ENCODE results near the gene ATP6V1A. TPM values are rescaled to one million over a fixed set of nuclear protein-coding genes. Genes with fewer than 3 reads are reported as not detected.

Gene ATP6V1A
- total RNA-seq, 2 donors from 2014 or later, result 27.8 to 32.2 TPM

DNA sequence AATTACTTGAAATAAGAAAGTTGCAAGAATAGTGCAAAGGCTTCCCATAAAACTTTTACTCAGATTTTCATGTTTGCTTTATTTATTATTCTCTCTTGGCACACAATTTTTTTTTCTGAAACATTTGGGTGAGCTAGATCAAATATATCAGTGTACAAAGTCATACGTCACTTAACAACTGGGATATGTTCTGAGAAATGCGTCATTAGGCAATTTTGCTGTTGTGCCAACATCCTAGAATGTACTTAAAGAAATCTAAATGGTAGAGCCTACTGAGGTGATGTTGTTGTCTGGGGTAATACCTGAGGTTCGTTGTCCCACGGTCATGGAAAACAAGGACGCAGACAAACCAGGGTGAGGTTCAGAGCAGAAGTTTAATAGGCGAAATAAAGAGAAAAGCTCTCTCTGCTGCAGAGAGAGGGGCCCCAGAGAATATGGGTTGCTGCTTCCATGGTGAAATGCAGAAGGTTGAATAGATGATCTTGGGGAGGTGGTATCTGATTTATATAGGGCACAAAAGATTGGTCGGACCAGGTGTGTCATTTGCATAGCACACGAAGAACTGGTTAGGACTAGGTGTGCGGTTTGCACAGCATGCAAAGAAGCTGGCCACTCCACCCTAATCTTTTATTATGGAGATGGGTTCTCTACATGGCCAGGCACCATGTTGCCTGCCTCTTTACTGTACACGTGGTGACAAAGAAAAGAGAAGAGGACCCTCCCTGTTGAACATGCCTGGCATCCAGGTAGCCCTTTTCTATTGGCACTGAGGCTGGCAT is 82.9 kb downstream of the ATP6V1A start:
- H3K4me3 ChIP-seq, result no peak overlapping the region
- DNase-seq (ENCODE audit: low spot score), result no peak
- H3K27ac ChIP-seq, result no peak overlapping the region
- no peaks in the 10 kb centered on the region for H3K9me3 ChIP-seq
- no peaks in the 10 kb centered on the region for H3K36me3 ChIP-seq
- no peaks in the 10 kb centered on the region for H3K4me1 ChIP-seq (ENCODE audit: control insufficient read depth in 1 of 2, low read depth in 2 of 2)
- H3K27me3 ChIP-seq (replicated peaks; ENCODE audit: insufficient read depth), result no peaks in the 10 kb centered on the region
- no peak for ATAC-seq (ENCODE audit: insufficient number of reproducible peaks, low FRiP score, low read depth)
- TF ChIP-seq, protein P1, sequence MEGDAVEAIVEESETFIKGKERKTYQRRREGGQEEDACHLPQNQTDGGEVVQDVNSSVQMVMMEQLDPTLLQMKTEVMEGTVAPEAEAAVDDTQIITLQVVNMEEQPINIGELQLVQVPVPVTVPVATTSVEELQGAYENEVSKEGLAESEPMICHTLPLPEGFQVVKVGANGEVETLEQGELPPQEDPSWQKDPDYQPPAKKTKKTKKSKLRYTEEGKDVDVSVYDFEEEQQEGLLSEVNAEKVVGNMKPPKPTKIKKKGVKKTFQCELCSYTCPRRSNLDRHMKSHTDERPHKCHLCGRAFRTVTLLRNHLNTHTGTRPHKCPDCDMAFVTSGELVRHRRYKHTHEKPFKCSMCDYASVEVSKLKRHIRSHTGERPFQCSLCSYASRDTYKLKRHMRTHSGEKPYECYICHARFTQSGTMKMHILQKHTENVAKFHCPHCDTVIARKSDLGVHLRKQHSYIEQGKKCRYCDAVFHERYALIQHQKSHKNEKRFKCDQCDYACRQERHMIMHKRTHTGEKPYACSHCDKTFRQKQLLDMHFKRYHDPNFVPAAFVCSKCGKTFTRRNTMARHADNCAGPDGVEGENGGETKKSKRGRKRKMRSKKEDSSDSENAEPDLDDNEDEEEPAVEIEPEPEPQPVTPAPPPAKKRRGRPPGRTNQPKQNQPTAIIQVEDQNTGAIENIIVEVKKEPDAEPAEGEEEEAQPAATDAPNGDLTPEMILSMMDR (IDR thresholded peaks at IDR 0.05), result no peak

DNA sequence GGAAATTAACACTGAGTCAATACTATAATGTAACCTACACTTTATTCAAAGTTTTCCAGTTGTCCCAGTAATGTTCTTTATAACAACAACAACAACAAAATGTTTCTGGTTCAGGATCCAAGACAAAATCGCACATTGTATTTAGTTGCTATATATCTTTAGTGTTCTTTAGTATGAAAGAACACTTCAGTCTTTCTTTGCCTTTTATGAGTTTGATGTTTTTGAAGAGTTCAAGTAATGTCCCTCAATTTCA is 84.2 kb downstream of the ATP6V1A start:
- H3K27me3 ChIP-seq (replicated peaks; ENCODE audit: insufficient read depth), result no peaks in the 10 kb centered on the region
- no peaks in the 10 kb centered on the region for H3K36me3 ChIP-seq
- no peaks in the 10 kb centered on the region for H3K4me1 ChIP-seq (ENCODE audit: control insufficient read depth in 1 of 2, low read depth in 2 of 2)
- H3K4me3 ChIP-seq, result no peak overlapping the region
- TF ChIP-seq, protein P1 (IDR thresholded peaks at IDR 0.05), result no peak
- H3K9me3 ChIP-seq, result no peaks in the 10 kb centered on the region
- H3K27ac ChIP-seq, result no peak overlapping the region
- ATAC-seq (ENCODE audit: insufficient number of reproducible peaks, low FRiP score, low read depth), result no peak
- no peak for DNase-seq (ENCODE audit: low spot score)

DNA sequence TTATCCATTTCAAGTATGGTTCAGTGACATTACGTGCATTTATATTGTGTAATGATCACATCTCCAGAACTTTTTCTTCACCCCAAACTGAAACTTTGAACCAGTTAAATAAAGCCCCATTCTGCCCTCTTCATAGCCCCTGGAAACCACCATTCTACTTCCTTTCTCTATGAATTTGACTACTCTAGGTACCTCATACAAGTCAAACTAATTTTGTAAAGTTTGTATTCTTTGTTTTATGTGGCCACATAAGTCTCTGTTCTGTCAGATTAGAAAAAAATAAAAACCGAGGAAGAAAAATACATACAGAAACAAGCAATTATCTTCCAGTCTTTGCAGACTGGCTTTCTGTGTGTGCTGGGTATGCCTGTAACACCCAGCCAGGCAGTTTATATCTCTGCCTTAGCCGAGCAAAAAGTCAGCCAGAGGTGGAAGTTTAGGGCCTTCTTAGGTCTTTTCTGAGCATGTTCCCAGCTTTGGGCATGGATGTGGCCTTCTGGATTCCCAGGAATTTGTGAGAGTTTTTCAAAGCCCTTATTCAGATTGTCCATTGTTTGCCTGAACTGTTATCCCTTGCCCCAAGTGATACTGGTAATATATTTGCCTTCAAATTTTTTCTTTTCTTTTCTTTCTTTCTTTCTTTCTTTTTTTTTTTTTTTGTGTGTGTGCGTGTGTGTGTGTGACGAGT is 85.8 kb downstream of the ATP6V1A start:
- Histone ChIP-seq H3K9me3 (no peaks in the 10 kb centered on the region), H3K4me1 (ENCODE audit: control insufficient read depth in 1 of 2, low read depth in 2 of 2) (no peaks in the 10 kb centered on the region), H3K4me3 (no peak overlapping the region), H3K36me3 (no peaks in the 10 kb centered on the region), H3K27me3 (replicated peaks; ENCODE audit: insufficient read depth) (no peaks in the 10 kb centered on the region), H3K27ac (no peak overlapping the region)
- ATAC-seq (ENCODE audit: insufficient number of reproducible peaks, low FRiP score, low read depth) (no peak), DNase-seq (ENCODE audit: low spot score) (no peak)
- TF ChIP-seq, protein P1 (IDR thresholded peaks at IDR 0.05), result no peak

DNA sequence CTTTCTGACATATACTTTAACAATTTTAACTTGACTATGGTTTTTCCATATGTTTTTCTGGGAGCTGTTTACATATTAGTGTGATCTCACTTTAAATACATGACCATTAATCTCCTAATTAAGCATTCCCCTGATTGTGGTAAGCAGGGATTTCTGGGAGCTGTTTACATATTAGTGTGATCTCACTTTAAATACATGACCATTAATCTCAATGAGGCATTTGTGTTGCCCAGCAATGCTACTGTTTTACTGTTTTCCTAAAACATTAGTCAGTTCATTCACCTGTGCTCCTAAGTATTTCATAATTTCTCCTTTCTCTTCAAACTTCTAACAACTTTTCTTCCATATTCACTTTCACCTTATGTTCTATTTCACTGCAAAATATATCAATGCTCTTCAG is 88.1 kb downstream of the ATP6V1A start:
- no peak overlapping the region for H3K27ac ChIP-seq
- TF ChIP-seq, protein P1 (IDR thresholded peaks at IDR 0.05), result no peak
- H3K36me3 ChIP-seq, result no peaks in the 10 kb centered on the region
- no peak for DNase-seq (ENCODE audit: low spot score)
- no peak overlapping the region for H3K4me3 ChIP-seq
- no peaks in the 10 kb centered on the region for H3K9me3 ChIP-seq
- ATAC-seq (ENCODE audit: insufficient number of reproducible peaks, low FRiP score, low read depth), result no peak
- H3K4me1 ChIP-seq (ENCODE audit: control insufficient read depth in 1 of 2, low read depth in 2 of 2), result no peaks in the 10 kb centered on the region
- H3K27me3 ChIP-seq (replicated peaks; ENCODE audit: insufficient read depth), result no peaks in the 10 kb centered on the region

DNA sequence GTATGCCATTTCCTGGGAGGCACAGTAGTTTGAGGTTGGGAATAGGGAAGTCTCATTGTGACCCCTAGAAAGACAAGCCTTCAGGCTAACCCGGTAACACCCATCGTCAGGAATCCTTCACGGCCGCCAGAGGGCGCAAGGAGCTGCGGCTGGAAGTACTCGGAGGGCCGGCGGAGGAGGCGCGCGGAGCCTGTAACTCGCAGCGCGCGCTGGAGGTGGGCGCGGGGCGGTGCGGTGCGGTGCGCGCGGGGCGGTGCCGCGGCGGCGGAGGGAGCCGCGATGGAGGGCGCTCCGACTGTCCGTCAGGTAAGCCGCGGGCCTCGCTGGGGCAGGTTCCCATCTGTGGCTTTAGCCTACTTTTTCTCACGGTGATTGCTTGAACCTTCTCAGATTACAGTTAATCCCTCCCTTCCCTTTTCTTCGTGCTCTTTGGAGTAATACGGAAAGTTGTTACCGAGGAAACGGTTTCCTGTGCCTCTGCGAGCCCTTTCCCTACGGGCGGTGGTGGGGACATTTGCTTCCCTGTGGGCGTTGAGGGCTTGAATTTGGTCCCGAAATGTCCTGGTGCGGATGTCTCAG is 91.9 kb downstream of the ATP6V1A start, which contains the start of gene GRAMD1C:
Gene GRAMD1C (plus strand): TSS at position 158 of the 579 bp plus-strand sequence. CDS start 122 bp downstream, at position 280.
- H3K27me3 ChIP-seq (replicated peaks; ENCODE audit: insufficient read depth), result no peaks in the 10 kb centered on the region
- ATAC-seq (ENCODE audit: insufficient number of reproducible peaks, low FRiP score, low read depth) (peak; percentile 86), DNase-seq (ENCODE audit: low spot score) (peak; percentile 53)
- peak within 1 kb of the TSS in 1 of 2 donors; percentile 19 for H3K27ac ChIP-seq
- peak within 1 kb of the TSS; percentile 75 for H3K4me3 ChIP-seq
- H3K4me1 ChIP-seq (ENCODE audit: control insufficient read depth in 1 of 2, low read depth in 2 of 2), result no peaks in the 10 kb centered on the region
- H3K9me3 ChIP-seq, result no peaks in the 10 kb centered on the region
- H3K36me3 ChIP-seq, result no peaks in the 10 kb centered on the region
- TF ChIP-seq, protein P1 (IDR thresholded peaks at IDR 0.05), result peak; percentile 75

Measured in thoracic aorta (tissue), 2 donors.